ENCODE data around the gene SETD6. TPM values are rescaled to one million over a fixed set of nuclear protein-coding genes. Genes with fewer than 3 reads are reported as not detected.
A peak's percentile ranks its signal among the peaks of the same experiment; 100 is the strongest.

The SETD6 gene
- total and polyA plus RNA-seq, 2 donors from 2014 or later = 13.7 to 25.0 TPM

DNA sequence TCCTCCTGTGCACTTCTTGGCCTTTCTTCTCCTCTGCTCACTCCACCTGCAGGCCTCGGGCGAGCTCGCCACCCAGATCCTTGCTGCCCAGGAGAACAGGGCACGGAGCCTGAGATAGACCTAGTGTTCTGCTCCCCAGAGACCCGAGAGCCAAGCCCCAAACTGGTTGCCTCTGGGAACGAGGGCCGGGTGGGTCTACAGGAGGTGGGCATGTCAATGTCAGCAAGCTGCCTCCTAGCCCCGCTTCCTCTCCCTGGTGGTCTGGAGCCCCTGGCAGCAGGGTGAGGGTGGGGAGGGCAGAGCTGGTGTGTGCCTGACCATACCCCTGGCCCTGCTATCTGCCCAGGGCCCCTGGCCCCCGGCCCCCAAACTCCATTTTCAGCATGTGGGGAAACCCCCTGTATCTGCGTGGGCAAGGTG, 16.2 kb upstream of the SETD6 start:
- FAIRE-seq (no peak), DNase-seq (peak in 1 of 5 donors; percentile 74)
- intact Hi-C loops (cut with DNase I) = no loop called here

DNA sequence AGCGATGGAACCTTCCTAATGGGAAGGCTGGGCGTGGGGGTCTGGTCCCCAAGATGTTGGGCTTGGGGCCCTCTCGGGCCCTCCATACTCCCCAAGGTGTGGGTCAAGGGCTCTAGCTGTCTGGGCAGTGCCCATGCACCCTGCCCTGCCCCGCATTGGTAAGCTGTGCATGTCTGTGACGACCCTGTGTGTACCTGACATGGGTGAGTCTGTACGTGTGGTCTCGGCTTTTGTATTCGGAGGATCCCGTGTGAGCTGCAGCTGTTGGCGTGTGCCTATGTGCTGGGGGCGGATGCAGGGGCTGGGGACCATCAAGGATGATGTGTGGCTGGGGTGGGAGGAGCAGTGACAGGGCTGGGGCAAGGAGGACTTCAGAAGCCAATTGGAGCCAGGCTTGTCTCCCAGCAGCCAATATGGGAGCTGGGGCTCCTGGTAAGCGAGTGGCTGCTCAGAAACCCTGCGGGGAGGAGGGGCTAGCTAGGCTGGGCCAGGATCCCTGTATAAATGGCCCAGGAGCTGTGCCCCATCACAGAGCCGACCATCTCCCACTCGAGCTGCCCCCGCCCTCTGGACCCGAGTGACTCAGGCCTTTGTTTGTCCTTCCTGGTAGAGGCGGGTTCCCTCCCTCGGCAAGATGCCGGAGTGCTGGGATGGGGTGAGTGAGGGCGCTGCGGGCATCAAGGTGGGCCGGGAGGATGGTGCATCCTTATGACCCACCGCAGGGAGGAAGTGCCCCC, 15.5 kb upstream of the SETD6 start, which contains the start of gene NDRG4:
NDRG4 (plus strand) TSS at position 529 of the 737 bp plus-strand sequence; CDS start at position 635, 106 bp downstream.
- Histone ChIP-seq H3K4me1 (ENCODE audit: control insufficient read depth in 2 of 3, insufficient read depth in 2 of 3, low read depth in 1 of 3, low read length in 3 of 3) (peaks cover 0 to 9% (median 0%) of the 10 kb centered on the region in 3 donors), H3K9me3 (ENCODE audit: control insufficient read depth in 2 of 3, insufficient read depth in 1 of 3, low read length in 3 of 3) (no peaks in the 10 kb centered on the region), H3K27me3 (ENCODE audit: control insufficient read depth, insufficient read depth, low read length) (no peaks in the 10 kb centered on the region), H3K4me3 (ENCODE audit: low read length in 3 of 3) (peak within 1 kb of the TSS in 2 of 3 donors; percentile 2 to 44), H3K36me3 (ENCODE audit: control insufficient read depth in 2 of 3, insufficient read depth in 3 of 3, low read length in 3 of 3) (no peaks in the 10 kb centered on the region), H3K9ac (ENCODE audit: low read length in 3 of 3) (no peak within 1 kb of the TSS), H3K27ac (ENCODE audit: low read depth in 2 of 2, low read length in 2 of 2) (no peak within 1 kb of the TSS)
- intact Hi-C loops (cut with DNase I) = no loop called here
- TF ChIP-seq, protein P1, sequence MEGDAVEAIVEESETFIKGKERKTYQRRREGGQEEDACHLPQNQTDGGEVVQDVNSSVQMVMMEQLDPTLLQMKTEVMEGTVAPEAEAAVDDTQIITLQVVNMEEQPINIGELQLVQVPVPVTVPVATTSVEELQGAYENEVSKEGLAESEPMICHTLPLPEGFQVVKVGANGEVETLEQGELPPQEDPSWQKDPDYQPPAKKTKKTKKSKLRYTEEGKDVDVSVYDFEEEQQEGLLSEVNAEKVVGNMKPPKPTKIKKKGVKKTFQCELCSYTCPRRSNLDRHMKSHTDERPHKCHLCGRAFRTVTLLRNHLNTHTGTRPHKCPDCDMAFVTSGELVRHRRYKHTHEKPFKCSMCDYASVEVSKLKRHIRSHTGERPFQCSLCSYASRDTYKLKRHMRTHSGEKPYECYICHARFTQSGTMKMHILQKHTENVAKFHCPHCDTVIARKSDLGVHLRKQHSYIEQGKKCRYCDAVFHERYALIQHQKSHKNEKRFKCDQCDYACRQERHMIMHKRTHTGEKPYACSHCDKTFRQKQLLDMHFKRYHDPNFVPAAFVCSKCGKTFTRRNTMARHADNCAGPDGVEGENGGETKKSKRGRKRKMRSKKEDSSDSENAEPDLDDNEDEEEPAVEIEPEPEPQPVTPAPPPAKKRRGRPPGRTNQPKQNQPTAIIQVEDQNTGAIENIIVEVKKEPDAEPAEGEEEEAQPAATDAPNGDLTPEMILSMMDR (IDR thresholded peaks at IDR 0.05; ENCODE audit: borderline replicate concordance, extremely low read depth, insufficient read depth) = no peak
- FAIRE-seq (no peak), DNase-seq (peak; percentile 79 to 94 (median 91))

More for the DNA sequence above, 16.2 kb upstream of the SETD6 start:
- no peaks in the 10 kb centered on the region for H3K9me3 ChIP-seq (ENCODE audit: control insufficient read depth in 2 of 3, insufficient read depth in 1 of 3, low read length in 3 of 3)
- no peaks in the 10 kb centered on the region for H3K36me3 ChIP-seq (ENCODE audit: control insufficient read depth in 2 of 3, insufficient read depth in 3 of 3, low read length in 3 of 3)
- no peak overlapping the region for H3K27ac ChIP-seq (ENCODE audit: low read depth in 2 of 2, low read length in 2 of 2)
- no peaks in the 10 kb centered on the region for H3K27me3 ChIP-seq (ENCODE audit: control insufficient read depth, insufficient read depth, low read length)
- H3K4me1 ChIP-seq (ENCODE audit: control insufficient read depth in 2 of 3, insufficient read depth in 2 of 3, low read depth in 1 of 3, low read length in 3 of 3) = peaks cover 0 to 9% (median 0%) of the 10 kb centered on the region in 3 donors
- no peak overlapping the region for H3K4me3 ChIP-seq (ENCODE audit: low read length in 3 of 3)
- H3K9ac ChIP-seq (ENCODE audit: low read length in 3 of 3) = no peak overlapping the region
- TF ChIP-seq, protein P1 (IDR thresholded peaks at IDR 0.05; ENCODE audit: borderline replicate concordance, extremely low read depth, insufficient read depth) = no peak

DNA sequence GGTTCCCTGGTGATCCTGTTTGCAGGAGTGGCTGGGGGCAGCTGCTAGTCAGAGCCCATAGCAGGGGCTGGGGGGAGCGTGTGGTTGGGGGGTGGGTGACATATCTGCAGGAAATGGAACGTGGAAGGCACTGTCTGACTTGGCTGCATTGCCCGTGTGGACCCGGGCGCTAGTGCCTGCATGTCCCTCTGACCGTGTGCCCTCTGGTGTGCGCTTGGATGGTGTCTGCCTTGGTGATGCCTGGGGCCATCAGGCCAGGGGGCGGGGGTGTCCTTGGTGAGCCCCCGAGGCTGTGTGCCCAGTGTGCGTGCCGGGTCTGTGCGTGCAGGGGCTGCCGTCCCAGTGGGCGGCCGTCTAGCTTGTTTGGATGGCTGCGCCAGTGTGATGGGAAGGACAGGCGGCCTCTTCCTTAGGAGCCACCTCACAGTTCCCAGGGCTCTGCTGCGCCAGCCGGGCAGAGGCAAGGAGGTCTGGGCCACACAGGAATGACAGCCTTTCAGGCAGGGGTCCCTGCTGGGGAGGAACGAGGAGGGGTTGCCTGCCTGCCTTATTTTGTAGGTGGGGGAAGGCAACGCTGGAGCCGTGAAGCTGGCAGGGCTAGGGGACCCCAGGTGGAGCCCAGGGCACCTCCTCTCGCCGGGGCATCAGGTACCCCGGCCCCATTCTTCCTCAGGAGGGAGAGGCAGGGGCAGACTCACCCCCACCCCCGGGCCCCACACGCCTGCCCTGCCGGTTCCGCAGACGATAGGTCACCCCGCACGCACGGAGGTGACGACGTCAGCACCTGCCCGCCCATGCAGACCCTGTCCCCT, 14.7 kb upstream of the SETD6 start:
- Histone ChIP-seq H3K9ac (ENCODE audit: low read length in 3 of 3) (peak overlapping the region in 1 of 3 donors; percentile 58), H3K9me3 (ENCODE audit: control insufficient read depth in 2 of 3, insufficient read depth in 1 of 3, low read length in 3 of 3) (no peaks in the 10 kb centered on the region), H3K27me3 (ENCODE audit: control insufficient read depth, insufficient read depth, low read length) (no peaks in the 10 kb centered on the region), H3K4me3 (ENCODE audit: low read length in 3 of 3) (peak overlapping the region in 2 of 3 donors; percentile 16 to 44), H3K27ac (ENCODE audit: low read depth in 2 of 2, low read length in 2 of 2) (no peak overlapping the region), H3K36me3 (ENCODE audit: control insufficient read depth in 2 of 3, insufficient read depth in 3 of 3, low read length in 3 of 3) (no peaks in the 10 kb centered on the region), H3K4me1 (ENCODE audit: control insufficient read depth in 2 of 3, insufficient read depth in 2 of 3, low read depth in 1 of 3, low read length in 3 of 3) (peaks cover 0 to 9% (median 0%) of the 10 kb centered on the region in 3 donors)
- peak in 4 of 5 donors; percentile 26 to 79 (median 54) for DNase-seq
- no peak for FAIRE-seq
- TF ChIP-seq, protein P1 (IDR thresholded peaks at IDR 0.05; ENCODE audit: borderline replicate concordance, extremely low read depth, insufficient read depth) = no peak
- intact Hi-C loops (cut with DNase I) = no loop called here
